Stomach smooth muscle (tissue), 2 donors: ENCODE measurements around the gene TMEM164.

ENCODE experiments used
- H3K27ac ChIP-seq: one replicate; pipeline ENCODE4 v1.7.0; 2013; ENCODE audit warnings: mild to moderate bottlenecking, low read length, inconsistent platforms
- H3K27me3 ChIP-seq, 2 donors: one replicate each; pipeline ENCODE4 v1.7.0; 2013; ENCODE audit warnings: low read length in 2 of 2; ENCODE audit not compliant: insufficient read depth in 2 of 2, control insufficient read depth in 1 of 2
- H3K36me3 ChIP-seq, 2 donors: one replicate each; pipeline ENCODE4 v1.7.0; 2013; ENCODE audit warnings: low read length in 2 of 2; ENCODE audit not compliant: control insufficient read depth in 2 of 2, insufficient read depth in 2 of 2
- H3K4me1 ChIP-seq: one replicate; pipeline ENCODE4 v1.7.0; 2013; ENCODE audit warnings: low read length; ENCODE audit not compliant: control insufficient read depth, insufficient read depth
- H3K4me3 ChIP-seq, 2 donors: one replicate each; pipeline ENCODE4 v1.7.0; 2013; ENCODE audit warnings: low read length in 2 of 2
- H3K9ac ChIP-seq, 2 donors: one replicate each; pipeline ENCODE4 v1.7.0; 2013; ENCODE audit warnings: low read length in 2 of 2, mild to moderate bottlenecking in 1 of 2
- H3K9me3 ChIP-seq, 2 donors: one replicate each; pipeline ENCODE4 v1.7.0; 2013; ENCODE audit warnings: low read length in 2 of 2; ENCODE audit not compliant: control insufficient read depth in 2 of 2
- donor health status: healthy.
- donor health status: Pancreatic carcinoma.

TMEM164 gene

GRCh38 chrX:110020536-110020935, 17.6 kb downstream of the TMEM164 start:
- no peaks in the 10 kb centered on the region for H3K9me3 ChIP-seq
- peaks cover 0 to 3% of the 10 kb centered on the region in 2 donors for H3K27me3 ChIP-seq
- no peaks in the 10 kb centered on the region for H3K36me3 ChIP-seq
- H3K4me3 ChIP-seq = no peak overlapping the region
- no peak overlapping the region for H3K27ac ChIP-seq
- H3K9ac ChIP-seq = no peak overlapping the region
- peaks cover 8% of the 10 kb centered on the region for H3K4me1 ChIP-seq

GRCh38 chrX:110021258-110022022, 18.5 kb downstream of the TMEM164 start:
- Histone ChIP-seq H3K27me3 (peaks cover 0 to 3% of the 10 kb centered on the region in 2 donors), H3K27ac (no peak overlapping the region), H3K36me3 (no peaks in the 10 kb centered on the region), H3K4me3 (no peak overlapping the region), H3K9me3 (no peaks in the 10 kb centered on the region), H3K9ac (no peak overlapping the region), H3K4me1 (peaks cover 5% of the 10 kb centered on the region)

GRCh38 chrX:110022599-110023448, 19.9 kb downstream of the TMEM164 start:
- H3K9ac ChIP-seq = no peak overlapping the region
- no peak overlapping the region for H3K27ac ChIP-seq
- H3K4me3 ChIP-seq = no peak overlapping the region
- peaks cover 5% of the 10 kb centered on the region for H3K4me1 ChIP-seq
- no peaks in the 10 kb centered on the region for H3K36me3 ChIP-seq
- H3K9me3 ChIP-seq = no peaks in the 10 kb centered on the region
- H3K27me3 ChIP-seq = peaks cover 0 to 3% of the 10 kb centered on the region in 2 donors

- H3K4me1 ChIP-seq = peaks cover 5% of the 10 kb centered on the region
- H3K4me3 ChIP-seq = no peak overlapping the region
- no peaks in the 10 kb centered on the region for H3K9me3 ChIP-seq
- H3K9ac ChIP-seq = no peak overlapping the region
- H3K27ac ChIP-seq = no peak overlapping the region
- H3K27me3 ChIP-seq = peaks cover 0 to 3% of the 10 kb centered on the region in 2 donors
- no peaks in the 10 kb centered on the region for H3K36me3 ChIP-seq
Measured at GRCh38 chrX:110025395-110025794, 22.5 kb downstream of the TMEM164 start.

GRCh38 chrX:110026099-110026844, 23.4 kb downstream of the TMEM164 start:
- Histone ChIP-seq H3K4me1 (peaks cover 3% of the 10 kb centered on the region), H3K4me3 (no peak overlapping the region), H3K9me3 (no peaks in the 10 kb centered on the region), H3K36me3 (no peaks in the 10 kb centered on the region), H3K27me3 (peaks cover 0 to 3% of the 10 kb centered on the region in 2 donors), H3K27ac (no peak overlapping the region), H3K9ac (no peak overlapping the region)

GRCh38 chrX:110032534-110033147, 29.7 kb downstream of the TMEM164 start:
- Histone ChIP-seq H3K4me1 (peaks cover 4% of the 10 kb centered on the region), H3K9ac (no peak overlapping the region), H3K4me3 (no peak overlapping the region), H3K27me3 (no peaks in the 10 kb centered on the region), H3K27ac (no peak overlapping the region), H3K9me3 (no peaks in the 10 kb centered on the region), H3K36me3 (no peaks in the 10 kb centered on the region)

GRCh38 chrX:110034036-110034435, 31.1 kb downstream of the TMEM164 start:
- H3K4me1 ChIP-seq = peaks cover 4% of the 10 kb centered on the region
- H3K9ac ChIP-seq = no peak overlapping the region
- H3K36me3 ChIP-seq = no peaks in the 10 kb centered on the region
- H3K27me3 ChIP-seq = peaks cover 0 to 5% of the 10 kb centered on the region in 2 donors
- no peaks in the 10 kb centered on the region for H3K9me3 ChIP-seq
- no peak overlapping the region for H3K27ac ChIP-seq
- H3K4me3 ChIP-seq = no peak overlapping the region

- no peak overlapping the region for H3K9ac ChIP-seq
Measured at GRCh38 chrX:110036162-110037033, 33.5 kb downstream of the TMEM164 start.

GRCh38 chrX:110037178-110037577, 34.3 kb downstream of the TMEM164 start:
- no peak overlapping the region for H3K9ac ChIP-seq
- H3K36me3 ChIP-seq = no peaks in the 10 kb centered on the region
- no peak overlapping the region for H3K27ac ChIP-seq
- H3K4me1 ChIP-seq = peaks cover 4% of the 10 kb centered on the region
- H3K4me3 ChIP-seq = no peak overlapping the region
- no peaks in the 10 kb centered on the region for H3K9me3 ChIP-seq
- H3K27me3 ChIP-seq = peaks cover 0 to 7% of the 10 kb centered on the region in 2 donors

More at GRCh38 chrX:110036162-110037033, 33.5 kb downstream of the TMEM164 start:
- Histone ChIP-seq H3K36me3 (no peaks in the 10 kb centered on the region), H3K4me3 (no peak overlapping the region), H3K27ac (no peak overlapping the region), H3K9me3 (no peaks in the 10 kb centered on the region), H3K4me1 (peaks cover 4% of the 10 kb centered on the region), H3K27me3 (peaks cover 0 to 7% of the 10 kb centered on the region in 2 donors)
